Memory B cell (primary cell): ENCODE measurements around the gene PPP3R1.
A peak's percentile ranks its signal among the peaks of the same experiment; 100 is the strongest.

Source experiments
- ATAC-seq: fragments of 150-1000 bp; cut with Tn5 transposase; 2 replicates; pipeline ENCODE4 v1.10.0; 2021; ENCODE audit warnings: low read depth, mild to moderate bottlenecking, moderate library complexity
- DNase-seq, 2 donors: peaks; one replicate each; pipeline ENCODE4 v3.0.0; 2022; ENCODE audit warnings: low spot score in 2 of 2
- H3K27ac Mint-ChIP-seq: one replicate; pipeline ENCODE4 v1.8.0; 2022; ENCODE audit warnings: mild to moderate bottlenecking, moderate library complexity, mixed read lengths
- H3K27me3 Mint-ChIP-seq: one replicate; pipeline ENCODE4 v1.8.0; 2022; ENCODE audit warnings: mixed read lengths
- H3K36me3 Mint-ChIP-seq: one replicate; pipeline ENCODE4 v1.8.0; 2022; ENCODE audit warnings: mild to moderate bottlenecking, mixed read lengths
- H3K4me1 Mint-ChIP-seq: one replicate; pipeline ENCODE4 v1.8.0; 2022; ENCODE audit warnings: mixed read lengths
- H3K4me3 Mint-ChIP-seq: one replicate; pipeline ENCODE4 v1.8.0; 2022; ENCODE audit warnings: mild to moderate bottlenecking, moderate library complexity, mixed read lengths
- H3K9me3 Mint-ChIP-seq: one replicate; pipeline ENCODE4 v1.8.0; 2022; ENCODE audit warnings: mixed read lengths

The PPP3R1 gene

GRCh38 chr2:68155618-68156017 lies 96.7 kb downstream of the PPP3R1 start:
- Mint-ChIP-seq H3K27ac (no peak overlapping the region), H3K4me3 (peak overlapping the region; percentile 27), H3K27me3 (no peaks in the 10 kb centered on the region), H3K4me1 (peaks cover 24% of the 10 kb centered on the region), H3K9me3 (no peaks in the 10 kb centered on the region), H3K36me3 (peaks cover 8% of the 10 kb centered on the region)
- DNase-seq (no peak), ATAC-seq (no peak)

GRCh38 chr2:68152681-68153347 lies 99.5 kb downstream of the PPP3R1 start:
- Mint-ChIP-seq H3K36me3 (peaks cover 5% of the 10 kb centered on the region), H3K4me3 (no peak overlapping the region), H3K9me3 (no peaks in the 10 kb centered on the region), H3K27ac (no peak overlapping the region), H3K4me1 (peaks cover 22% of the 10 kb centered on the region), H3K27me3 (no peaks in the 10 kb centered on the region)
- DNase-seq (no peak), ATAC-seq (no peak)

- peaks cover 13% of the 10 kb centered on the region for H3K4me1 Mint-ChIP-seq
- H3K4me3 Mint-ChIP-seq, result no peak overlapping the region
- DNase-seq (no peak), ATAC-seq (no peak)
- no peaks in the 10 kb centered on the region for H3K27me3 Mint-ChIP-seq
- H3K36me3 Mint-ChIP-seq, result peaks cover 7% of the 10 kb centered on the region
- no peak overlapping the region for H3K27ac Mint-ChIP-seq
- no peaks in the 10 kb centered on the region for H3K9me3 Mint-ChIP-seq
Observed at GRCh38 chr2:68151037-68151436, 101.3 kb downstream of the PPP3R1 start.

- no peak for ATAC-seq
- Mint-ChIP-seq H3K36me3 (peaks cover 20% of the 10 kb centered on the region), H3K9me3 (no peaks in the 10 kb centered on the region), H3K27ac (no peak overlapping the region), H3K4me1 (peaks cover 3% of the 10 kb centered on the region), H3K27me3 (no peaks in the 10 kb centered on the region), H3K4me3 (no peak overlapping the region)
- no peak for DNase-seq
Observed at GRCh38 chr2:68141875-68142274, 110.5 kb downstream of the PPP3R1 start.

GRCh38 chr2:68135448-68136320 lies 116.6 kb downstream of the PPP3R1 start:
- peaks cover 21% of the 10 kb centered on the region for H3K36me3 Mint-ChIP-seq
- no peaks in the 10 kb centered on the region for H3K27me3 Mint-ChIP-seq
- H3K9me3 Mint-ChIP-seq, result no peaks in the 10 kb centered on the region
- H3K4me1 Mint-ChIP-seq, result peaks cover 3% of the 10 kb centered on the region
- no peak for ATAC-seq
- H3K4me3 Mint-ChIP-seq, result no peak overlapping the region
- DNase-seq, result no peak
- peak overlapping the region; percentile 83 for H3K27ac Mint-ChIP-seq

- Mint-ChIP-seq H3K9me3 (no peaks in the 10 kb centered on the region), H3K36me3 (peaks cover 18% of the 10 kb centered on the region), H3K4me3 (no peak overlapping the region), H3K27me3 (no peaks in the 10 kb centered on the region), H3K27ac (no peak overlapping the region), H3K4me1 (no peaks in the 10 kb centered on the region)
- ATAC-seq (no peak), DNase-seq (no peak)
Observed at GRCh38 chr2:68134554-68134953, 117.8 kb downstream of the PPP3R1 start.

GRCh38 chr2:68134120-68134519 lies 118.2 kb downstream of the PPP3R1 start:
- Mint-ChIP-seq H3K27me3 (no peaks in the 10 kb centered on the region), H3K9me3 (no peaks in the 10 kb centered on the region), H3K4me3 (no peak overlapping the region), H3K4me1 (no peaks in the 10 kb centered on the region), H3K36me3 (peaks cover 17% of the 10 kb centered on the region), H3K27ac (no peak overlapping the region)
- no peak for DNase-seq
- ATAC-seq, result no peak
